Activated CD8-positive, alpha-beta memory T cell treated with anti-CD3 and anti-CD28 coated beads, Interleukin-2, amount 50 U/mL, for 1 hour (primary cell): ENCODE results near the gene LRP3.
"Not testable (repeated sequence)": the region's sequence is repeated elsewhere in the genome, so short reads cannot be mapped to it uniquely, and the experiment has no call there.

ENCODE experiments used
- DNase-seq: peaks from one replicate; pipeline ENCODE4 v3.0.0-alpha.2; 2020; ENCODE audit errors: extremely low read depth

The LRP3 gene

GRCh38 chr19:33216198-33216830 lies 22.2 kb downstream of the LRP3 start:
- no peak for DNase-seq

DNA sequence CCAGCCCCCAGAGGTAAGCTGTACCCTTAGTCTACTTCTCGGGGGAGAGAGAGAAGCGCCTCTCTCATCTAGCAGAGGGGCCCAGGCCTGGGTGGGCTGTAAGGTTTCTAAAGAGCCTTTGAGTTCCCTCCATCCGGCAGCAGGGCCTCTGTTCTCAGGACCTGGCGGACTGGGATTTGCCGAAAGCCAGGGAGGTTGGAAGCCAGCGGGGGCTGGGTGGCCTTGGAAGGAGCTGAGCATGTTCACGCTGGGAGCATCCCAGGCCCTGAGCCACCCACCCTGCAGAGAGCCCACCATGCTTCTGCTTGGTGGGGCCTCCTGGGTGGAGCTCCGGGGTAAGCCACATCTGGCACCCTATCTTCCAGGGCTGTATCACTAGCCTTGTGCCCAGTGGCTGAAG lies 23.8 kb downstream of the LRP3 start:
- no peak for DNase-seq

DNA sequence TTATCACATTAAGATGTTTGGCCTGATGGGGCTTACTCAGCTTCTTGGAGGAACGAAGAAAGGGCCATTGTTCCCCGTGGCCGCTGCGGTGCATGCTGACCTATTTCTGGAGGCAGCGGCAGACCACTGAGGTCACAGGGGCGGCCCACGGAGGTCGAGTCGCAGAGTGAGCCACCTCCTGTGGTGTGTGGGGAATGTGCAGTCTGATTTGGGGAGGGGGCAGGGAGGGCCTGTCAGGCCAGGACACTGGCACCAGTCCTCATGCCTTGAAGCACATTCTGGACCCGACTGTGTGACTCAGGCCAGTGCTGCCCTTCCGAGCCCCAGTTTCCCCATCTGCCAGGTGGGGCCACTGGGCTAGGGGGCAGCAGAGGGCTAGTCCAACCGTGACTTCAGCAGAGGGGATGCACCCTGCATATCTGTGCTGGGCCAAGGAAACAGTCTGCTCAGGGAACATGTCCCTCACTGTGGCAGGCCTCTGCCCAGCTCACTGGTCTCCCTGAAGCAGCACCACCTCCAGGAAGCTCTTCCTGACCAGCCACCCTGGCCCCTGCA lies 25.2 kb downstream of the LRP3 start:
- no peak for DNase-seq

GRCh38 chr19:33220115-33220514 lies 26.0 kb downstream of the LRP3 start:
- no peak for DNase-seq

DNA sequence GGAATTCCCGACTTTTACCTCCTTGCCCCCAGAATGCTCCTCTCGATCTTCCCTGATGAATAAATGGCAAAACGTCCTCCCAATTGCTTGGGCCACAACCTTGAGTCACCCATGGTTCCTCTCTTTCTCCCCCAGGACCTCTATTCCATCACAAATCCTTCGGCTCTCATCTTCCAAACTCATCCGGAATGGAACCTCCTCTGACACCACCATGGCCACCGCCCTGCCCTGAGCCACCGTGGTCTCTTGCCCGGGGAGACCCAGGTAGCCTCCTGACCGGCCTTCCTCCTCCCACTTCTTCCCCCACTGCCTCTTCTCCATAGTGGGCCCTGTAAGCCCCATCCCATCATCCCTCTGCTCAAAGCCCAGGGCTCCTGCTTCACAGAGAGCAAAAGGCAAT lies 26.6 kb downstream of the LRP3 start:
- no peak for DNase-seq

GRCh38 chr19:33221638-33222037 lies 27.5 kb downstream of the LRP3 start:
- DNase-seq, result no peak

DNA sequence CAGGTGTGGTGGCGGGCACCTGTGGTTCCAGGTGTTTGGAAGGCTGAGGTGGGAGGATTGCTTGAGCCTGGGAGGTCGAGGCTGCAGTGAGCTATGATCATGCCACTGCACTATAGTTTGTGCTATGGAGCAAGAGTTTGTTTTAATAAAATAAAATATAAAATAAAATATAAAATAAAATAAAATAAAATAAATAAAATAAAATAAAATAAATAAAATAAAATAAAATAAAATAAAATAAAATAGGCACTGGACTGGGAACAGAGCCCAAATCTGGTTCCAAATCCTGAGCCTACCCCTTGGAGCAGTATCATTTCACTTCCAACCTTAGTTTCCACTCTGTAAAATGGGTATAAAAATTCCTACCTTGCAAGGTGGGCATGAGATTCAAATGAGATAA lies 28.1 kb downstream of the LRP3 start:
- DNase-seq, result not testable (repeated sequence)

DNA sequence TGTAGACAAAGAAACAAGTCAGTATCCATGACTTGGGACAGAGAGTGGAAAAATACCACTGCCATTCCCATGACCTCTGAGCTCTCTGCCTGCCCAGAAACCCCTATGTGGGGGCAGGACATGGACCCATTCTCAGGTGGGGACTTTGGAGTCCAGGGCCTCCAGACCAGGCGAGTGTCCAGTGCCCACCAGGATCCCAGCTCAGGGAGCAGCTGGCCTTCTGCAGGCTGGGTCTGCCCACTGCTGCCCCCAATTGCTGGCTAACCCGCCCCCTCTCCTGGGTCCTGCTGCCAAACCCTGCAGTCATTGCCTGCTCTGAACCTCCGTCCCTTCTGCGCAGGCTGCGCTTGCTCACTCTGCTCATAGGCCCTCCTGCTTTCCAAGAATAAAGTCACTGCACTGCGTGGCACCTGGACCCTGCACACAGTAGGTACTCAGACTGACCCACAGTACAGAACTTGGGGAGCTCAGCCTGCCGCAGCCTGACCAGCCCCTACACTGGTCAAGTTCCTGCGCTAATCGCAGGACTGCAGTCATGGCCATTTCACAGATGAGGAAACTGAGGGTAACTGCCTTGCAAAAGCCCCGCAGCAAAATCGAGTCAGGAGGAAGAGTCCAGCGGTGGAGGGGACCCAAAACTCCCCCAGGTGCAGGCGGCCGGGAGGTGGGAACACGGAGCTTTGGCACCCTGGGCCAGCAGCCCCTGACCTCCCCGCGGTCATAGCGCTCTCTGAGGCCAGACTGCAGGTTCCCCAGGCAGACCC lies 30.7 kb downstream of the LRP3 start:
- DNase-seq, result no peak

GRCh38 chr19:33225458-33225926 lies 31.4 kb downstream of the LRP3 start, which contains the start of gene SLC7A10:
TSS of gene SLC7A10 (minus strand) at chr19:33225850. CDS start at chr19:33225703, 147 bp downstream.
- no peak for DNase-seq

DNA sequence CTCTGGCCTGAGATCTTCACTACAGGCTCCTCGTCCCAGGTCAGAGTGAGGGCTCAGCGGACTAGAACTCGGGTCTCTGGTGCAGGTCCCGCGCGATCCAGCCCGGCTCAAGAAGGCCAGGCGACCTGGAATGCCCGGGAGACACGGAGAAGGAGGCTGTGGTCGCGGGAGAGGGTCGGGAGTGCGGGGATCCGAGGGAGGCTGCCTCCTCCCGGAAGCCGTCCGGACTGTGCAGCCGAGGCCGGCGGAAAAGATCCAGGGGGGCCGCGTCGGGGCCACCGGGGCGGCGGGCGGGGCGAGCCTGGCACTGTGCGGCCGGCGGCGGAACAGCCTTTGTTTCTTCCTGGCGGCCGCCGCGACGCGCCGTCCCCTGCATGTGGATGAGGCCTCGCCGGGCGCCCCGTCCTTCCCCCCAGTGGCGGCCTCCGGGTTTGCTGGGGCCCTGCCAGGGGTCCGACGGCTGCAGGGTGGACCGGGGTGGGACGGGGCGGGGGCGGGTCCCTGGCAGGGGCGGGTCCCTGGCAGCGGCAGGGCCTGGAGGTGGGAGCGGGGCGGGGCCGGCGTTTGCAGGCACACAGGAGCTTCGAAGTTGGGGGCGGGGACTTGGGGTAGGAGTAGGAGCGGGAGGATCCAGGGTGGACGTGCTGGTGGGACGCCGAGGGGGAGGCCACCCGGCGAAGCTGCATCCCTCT lies 32.6 kb downstream of the LRP3 start:
- no peak for DNase-seq

- DNase-seq, result no peak
Measured at GRCh38 chr19:33227242-33227650, 33.1 kb downstream of the LRP3 start.

GRCh38 chr19:33227870-33228599 lies 33.9 kb downstream of the LRP3 start:
- DNase-seq, result no peak

DNA sequence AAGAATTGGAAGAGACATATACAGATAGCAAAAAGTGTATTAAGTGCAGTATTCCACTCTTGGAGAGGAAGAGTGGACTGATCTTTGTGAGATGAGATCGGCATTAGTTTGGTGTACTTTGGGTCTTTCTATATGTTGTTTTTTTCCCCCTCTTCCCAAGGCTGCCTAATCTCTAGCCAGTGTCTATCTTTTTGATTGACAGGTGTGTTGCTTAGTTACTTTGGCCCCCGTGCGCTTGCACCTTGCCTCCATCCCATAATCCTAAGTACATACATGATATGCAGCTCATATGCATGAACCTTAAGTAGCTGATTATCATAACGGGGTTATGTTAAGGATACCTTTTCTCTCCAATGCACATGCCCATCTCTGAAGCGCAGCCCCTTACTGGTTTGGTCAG lies 35.8 kb downstream of the LRP3 start:
- no peak for DNase-seq

- no peak for DNase-seq
Measured at GRCh38 chr19:33231511-33231910, 37.4 kb downstream of the LRP3 start.

DNA sequence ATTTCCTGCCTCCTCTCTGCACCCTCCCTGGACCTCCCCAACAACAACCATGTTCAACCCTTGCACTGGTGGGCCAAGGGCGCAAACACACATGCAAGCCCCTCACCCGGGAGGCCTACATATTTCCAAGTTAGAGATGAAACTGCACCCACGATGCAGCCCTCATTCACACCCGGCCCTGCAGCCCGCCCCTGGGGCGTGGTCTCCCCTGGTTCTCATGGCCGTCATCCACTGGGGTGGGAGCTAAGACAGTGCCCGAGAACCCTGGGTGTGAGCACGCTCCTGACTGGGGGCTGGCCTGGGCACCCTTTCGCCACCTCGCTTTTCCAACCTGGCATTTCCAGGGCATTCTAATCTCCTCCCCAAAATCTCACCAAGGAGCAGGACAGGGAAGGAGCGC lies 38.5 kb downstream of the LRP3 start:
- no peak for DNase-seq

GRCh38 chr19:33233056-33233873 lies 39.1 kb downstream of the LRP3 start:
- no peak for DNase-seq

- DNase-seq, result no peak
Measured at GRCh38 chr19:33234092-33234491, 40.0 kb downstream of the LRP3 start.

DNA sequence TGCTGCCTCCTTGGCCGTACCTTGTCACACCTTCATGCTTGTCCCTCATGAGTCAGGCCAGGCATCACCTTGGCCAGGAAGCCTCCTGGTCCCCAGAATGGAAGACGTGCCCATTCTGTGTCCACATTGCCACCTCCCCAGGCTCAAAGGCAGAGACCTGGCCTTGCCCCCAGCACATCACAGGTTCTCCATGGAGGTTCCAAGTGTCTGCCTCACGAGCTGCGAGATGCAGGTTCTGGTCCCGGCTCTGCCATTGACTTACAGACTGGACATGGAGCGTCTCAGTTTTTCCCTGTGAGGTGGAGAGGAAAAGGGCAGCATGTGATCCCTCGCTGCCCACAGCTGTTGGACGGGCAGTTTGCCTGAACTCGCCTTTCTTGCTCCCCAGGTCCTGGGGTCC lies 40.6 kb downstream of the LRP3 start:
- DNase-seq, result no peak

- peak; percentile 22 for DNase-seq
Measured at GRCh38 chr19:33235269-33235995, 41.3 kb downstream of the LRP3 start.

- DNase-seq, result no peak
Measured at GRCh38 chr19:33235996-33236350, 41.8 kb downstream of the LRP3 start.
